ENCODE data around the gene C1orf216.

- TF ChIP-seq PREB (CRISPR knock-in tag; IDR thresholded peaks at IDR 0.05; ENCODE audit: borderline replicate concordance) = no peak
- no peak for TF ChIP-seq MLX (CRISPR knock-in tag; IDR thresholded peaks at IDR 0.05)
- TF ChIP-seq CTCF (IDR thresholded peaks at IDR 0.05) = no peak
- no peak for TF ChIP-seq NR2C2 (CRISPR knock-in tag; IDR thresholded peaks at IDR 0.05)
These were observed 26.5 kb upstream of the C1orf216 start for GRCh38 chr1:35745124-35745730.

Measured in WTC11 (cell line).